Measurements from ENCODE around the gene FGF21. TPM values are rescaled to one million over a fixed set of nuclear protein-coding genes. Genes with fewer than 3 reads are reported as not detected.
"Not testable (repeated sequence)": the region's sequence is repeated elsewhere in the genome, so short reads cannot be mapped to it uniquely, and the experiment has no call there.

Gene FGF21
- polyA plus RNA-seq, 3 donors: not detected

DNA sequence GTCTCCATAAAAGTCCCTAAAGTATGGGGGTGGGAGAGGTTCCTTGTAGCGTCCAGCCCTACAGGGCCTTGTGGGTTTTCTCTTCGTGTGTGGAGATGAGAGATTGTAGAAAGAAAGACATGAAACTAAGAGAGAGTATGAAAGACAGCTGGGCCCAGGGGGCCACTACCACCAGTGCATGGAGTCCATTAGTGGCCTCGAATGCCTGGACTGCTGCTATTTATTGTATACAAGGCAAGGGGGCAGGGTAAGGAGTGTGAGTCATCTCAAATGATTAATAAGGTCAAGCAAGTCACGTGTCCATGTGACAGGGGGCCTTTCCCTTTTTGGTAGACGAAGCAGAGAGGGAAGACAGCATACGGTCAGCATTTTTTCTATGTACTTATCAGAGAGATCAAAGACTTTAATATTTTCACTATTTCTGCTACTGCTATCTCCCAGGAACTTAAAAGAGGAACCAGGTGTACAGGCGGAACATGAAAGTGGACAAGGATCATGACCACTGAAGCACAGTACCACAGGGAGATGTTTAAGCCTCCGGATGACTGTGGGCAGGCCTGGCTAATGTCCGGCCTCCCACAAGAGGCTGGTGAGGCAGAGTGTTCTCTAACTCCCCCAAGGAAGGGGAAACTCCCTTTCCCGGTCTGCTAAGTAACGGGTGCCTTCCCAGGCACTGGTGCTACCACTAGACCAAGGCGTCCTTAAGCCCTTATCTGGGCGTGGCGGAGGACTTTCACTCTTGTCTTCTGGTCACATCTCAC, 25.5 kb downstream of the FGF21 start:
- DNase-seq (ENCODE audit: low read depth in 3 of 3, low spot score in 2 of 3): no peak

DNA sequence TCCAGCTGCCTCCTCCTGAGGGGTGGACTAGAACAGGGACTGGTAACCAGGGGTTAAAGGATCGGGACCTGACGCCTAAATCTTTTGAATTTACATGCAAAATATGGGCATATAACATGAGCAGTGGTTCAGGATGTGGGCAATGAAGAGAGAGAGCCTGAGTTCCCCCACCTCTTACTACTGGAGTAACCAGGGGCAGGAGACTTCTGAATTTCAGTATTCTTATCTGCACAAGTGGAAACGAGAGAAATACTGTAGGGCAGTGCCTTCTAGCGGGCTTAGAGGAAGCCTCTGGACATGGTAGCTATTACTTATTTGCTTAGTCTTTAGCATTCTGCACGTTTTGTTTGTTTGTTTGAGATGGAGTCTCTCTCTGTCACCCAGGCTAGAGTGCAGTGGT, 29.2 kb downstream of the FGF21 start:
- DNase-seq (ENCODE audit: low read depth in 3 of 3, low spot score in 2 of 3): no peak

DNA sequence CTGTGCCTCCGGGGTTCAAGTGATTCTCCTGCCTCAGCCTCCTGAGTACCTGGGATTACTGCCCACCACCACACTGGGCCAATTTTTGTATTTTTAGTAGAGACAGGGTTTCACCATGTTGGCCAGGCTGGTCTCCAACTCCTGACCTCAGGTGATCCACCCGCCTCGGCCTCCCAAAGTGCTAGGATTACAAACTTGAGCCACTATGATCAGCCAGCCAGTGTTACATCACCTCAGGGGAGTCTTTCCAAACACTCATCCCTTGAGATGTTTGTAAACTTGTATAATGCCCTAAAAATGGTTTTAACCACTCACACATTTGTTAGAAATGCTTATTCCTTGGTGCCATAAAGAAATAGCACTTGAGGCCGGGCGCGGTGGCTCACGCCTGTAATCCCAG, 31.1 kb downstream of the FGF21 start:
- DNase-seq (ENCODE audit: low read depth in 3 of 3, low spot score in 2 of 3): not testable (repeated sequence)

DNA sequence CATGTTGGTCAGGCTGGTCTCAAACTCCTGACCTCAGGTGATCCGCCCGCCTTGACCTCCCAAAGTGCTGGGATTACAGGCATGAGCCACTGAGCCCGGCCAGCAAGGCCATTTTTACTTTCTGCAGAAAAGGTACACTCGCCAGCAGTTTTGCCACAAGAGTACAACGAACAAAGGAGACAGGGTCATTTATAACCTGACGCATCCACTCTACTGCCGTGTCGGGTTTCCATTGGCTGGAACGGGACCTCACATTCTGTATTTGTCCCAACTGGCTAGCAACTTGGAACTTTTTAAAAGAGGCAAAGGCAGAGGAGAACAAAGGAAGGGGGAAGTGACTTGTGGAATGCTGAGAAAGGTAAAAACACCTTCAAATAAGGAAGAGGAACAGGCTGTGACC, 32.0 kb downstream of the FGF21 start:
- DNase-seq (ENCODE audit: low read depth in 3 of 3, low spot score in 2 of 3): not testable (repeated sequence)

DNA sequence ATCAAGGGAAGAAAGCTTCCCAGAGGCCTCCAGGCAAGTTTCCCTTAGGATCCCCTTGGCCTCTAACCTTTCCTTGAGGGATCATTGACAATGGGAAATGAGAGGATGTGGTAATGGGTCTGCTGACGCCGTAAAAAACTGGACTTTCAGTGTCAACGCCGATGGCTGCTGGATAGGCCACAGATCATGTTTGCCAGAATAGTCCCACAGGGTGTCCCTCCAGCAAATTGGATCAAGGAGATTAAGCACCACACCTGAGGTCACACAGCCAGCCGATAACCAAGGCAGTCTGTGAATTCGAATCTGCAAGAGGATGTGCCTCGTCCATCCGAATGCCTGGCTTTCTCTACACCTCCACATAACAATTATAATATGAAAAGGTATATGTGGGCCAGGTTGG, 37.9 kb downstream of the FGF21 start:
- no peak for DNase-seq (ENCODE audit: low read depth in 3 of 3, low spot score in 2 of 3)

DNA sequence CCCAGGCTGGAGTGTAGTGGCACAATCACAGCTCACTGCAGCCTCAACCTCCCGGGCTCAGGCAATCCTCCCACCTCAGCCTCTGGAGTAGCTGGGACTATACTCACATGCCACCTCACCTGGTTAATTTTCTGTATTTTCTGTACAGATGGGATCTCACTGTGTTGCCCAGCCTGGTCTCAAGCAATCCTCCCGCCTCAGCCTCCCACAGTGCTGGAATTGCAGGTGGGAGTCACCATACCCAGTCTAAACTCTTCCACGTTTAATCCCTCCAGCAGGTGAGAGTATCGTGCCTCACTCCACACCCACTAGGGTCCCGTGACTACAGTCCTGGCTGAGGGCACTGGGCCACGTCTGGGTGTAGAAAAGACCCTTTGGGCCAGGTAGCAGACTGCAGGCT, 39.0 kb downstream of the FGF21 start:
- DNase-seq (ENCODE audit: low read depth in 3 of 3, low spot score in 2 of 3): no peak

DNA sequence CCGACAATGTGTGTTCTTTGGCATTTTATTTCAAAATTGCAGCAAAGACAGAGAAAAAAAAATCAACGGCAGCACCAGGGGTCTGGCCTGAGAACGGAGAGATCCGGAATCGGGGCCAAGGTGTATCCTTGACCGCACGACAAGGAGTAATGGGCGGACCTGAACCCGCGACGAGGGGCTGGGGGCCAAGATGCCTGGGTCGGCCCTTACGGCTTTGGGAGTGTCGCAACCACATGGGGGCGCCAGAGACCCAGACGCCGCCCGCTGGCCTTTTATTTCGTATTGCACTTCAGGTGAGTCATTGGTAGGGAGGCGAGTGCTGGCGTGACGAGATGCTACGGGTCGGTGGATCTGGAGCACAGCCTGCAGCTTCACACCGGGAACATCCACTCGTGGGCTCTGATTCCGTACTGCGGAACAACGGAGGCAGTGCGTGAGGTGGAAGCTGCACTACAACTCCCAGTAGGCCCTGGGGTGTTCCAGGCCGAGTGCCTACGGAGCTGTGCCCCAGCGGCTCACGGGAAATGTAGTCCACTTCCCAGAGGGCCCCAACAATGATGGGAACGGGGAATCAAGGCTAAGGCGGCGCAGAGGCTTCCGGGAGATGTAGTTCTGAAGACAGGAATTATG, 39.8 kb downstream of the FGF21 start:
- peak; percentile 86 to 91 (median 90) for DNase-seq (ENCODE audit: low read depth in 3 of 3, low spot score in 2 of 3)

DNA sequence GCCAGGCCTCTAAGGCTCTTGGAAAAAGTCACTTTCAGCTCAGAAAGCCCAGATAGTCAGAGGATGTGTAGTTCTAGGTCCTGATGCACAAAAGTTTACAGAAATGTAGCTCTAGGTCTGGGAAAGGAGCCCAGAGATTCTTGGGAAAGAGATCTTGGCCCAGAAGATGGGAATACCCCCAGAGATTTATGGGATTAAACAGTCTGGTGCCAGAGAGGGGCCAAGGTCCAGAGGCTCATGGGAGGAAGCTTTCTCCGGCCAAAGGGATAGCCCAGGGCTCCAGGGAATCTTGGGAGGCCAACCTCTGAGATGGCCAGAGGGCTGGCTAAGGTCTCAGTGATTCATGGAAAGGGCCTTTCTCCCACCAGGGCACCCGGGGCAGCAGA, 40.4 kb downstream of the FGF21 start:
- no peak for DNase-seq (ENCODE audit: low read depth in 3 of 3, low spot score in 2 of 3)

DNA sequence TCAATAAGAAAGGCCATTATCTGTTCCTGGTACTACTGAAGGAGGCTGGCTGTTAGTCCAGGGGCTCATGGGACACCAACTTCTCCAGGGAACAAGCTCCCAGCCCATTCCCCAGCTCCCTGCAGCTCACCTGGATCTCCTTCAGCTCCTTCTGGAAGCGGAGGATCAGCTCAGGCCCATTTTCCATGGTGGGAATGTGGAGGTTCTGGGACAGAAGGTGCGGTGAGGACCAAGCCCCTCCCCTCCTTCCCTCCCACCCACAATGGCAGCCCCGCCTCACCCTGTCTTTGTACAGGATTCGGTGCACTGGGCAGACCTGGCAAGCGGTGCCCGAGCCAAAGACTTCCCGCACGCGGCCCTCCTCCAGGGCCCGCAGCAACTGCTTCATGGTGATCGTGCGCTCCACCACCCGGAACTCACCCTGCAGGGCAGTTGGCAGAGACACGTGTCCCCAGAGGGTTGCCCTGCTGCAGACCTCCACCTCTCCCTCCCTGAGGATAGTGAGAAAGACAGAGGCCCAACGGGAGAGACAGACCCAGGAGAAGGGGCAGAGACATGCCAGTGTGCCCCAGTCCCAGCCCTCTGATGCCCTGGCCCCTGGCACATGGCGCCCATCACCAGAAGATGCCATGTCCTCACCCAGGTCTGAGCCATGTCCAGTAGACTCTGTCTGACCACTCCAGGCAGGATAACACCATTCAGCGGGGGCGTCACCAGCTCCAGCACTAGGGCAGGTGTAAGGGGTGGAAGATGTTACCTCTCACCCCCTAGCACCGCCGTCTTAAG, 41.2 kb downstream of the FGF21 start:
- no peak for DNase-seq (ENCODE audit: low read depth in 3 of 3, low spot score in 2 of 3)

DNA sequence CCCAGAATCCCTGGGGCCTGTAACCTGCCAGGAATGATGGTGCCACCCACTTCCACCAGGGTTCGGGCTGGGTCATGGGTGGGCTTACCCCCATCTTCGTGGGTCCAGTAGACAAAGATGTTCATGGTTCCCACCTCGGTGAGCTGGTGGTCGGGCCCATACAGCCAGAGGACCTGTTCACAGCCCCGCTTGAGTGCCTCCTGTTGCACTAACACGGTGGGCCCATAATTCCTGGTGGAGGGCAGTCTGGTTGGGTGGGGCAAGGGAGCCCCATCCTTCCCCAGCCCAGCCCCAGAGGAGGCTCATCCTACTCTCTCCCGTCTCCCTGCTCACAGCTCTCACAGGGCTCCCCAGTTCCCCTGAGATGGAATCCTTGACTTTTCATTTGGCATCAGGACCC, 41.8 kb downstream of the FGF21 start:
- DNase-seq (ENCODE audit: low read depth in 3 of 3, low spot score in 2 of 3): no peak

DNA sequence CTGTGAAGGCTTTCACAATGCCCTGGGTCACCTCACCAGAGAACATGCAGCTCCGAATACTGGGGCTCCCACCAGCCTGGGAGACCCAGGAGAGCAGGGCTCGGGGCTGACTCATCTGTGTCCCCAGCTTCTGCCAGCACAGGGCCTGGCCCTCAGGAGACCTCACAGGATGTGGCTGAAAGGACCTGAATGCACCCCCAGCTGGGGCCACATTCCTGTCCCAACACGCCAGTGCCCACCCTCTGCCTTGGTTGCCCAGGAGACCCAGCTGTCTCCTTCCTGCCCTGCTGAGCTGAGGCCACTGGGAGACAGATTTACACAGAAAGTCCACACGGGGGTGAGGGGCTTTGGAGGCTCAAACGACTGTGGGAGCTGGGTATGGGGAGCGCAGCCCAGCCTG, 43.6 kb downstream of the FGF21 start:
- DNase-seq (ENCODE audit: low read depth in 3 of 3, low spot score in 2 of 3): no peak

DNA sequence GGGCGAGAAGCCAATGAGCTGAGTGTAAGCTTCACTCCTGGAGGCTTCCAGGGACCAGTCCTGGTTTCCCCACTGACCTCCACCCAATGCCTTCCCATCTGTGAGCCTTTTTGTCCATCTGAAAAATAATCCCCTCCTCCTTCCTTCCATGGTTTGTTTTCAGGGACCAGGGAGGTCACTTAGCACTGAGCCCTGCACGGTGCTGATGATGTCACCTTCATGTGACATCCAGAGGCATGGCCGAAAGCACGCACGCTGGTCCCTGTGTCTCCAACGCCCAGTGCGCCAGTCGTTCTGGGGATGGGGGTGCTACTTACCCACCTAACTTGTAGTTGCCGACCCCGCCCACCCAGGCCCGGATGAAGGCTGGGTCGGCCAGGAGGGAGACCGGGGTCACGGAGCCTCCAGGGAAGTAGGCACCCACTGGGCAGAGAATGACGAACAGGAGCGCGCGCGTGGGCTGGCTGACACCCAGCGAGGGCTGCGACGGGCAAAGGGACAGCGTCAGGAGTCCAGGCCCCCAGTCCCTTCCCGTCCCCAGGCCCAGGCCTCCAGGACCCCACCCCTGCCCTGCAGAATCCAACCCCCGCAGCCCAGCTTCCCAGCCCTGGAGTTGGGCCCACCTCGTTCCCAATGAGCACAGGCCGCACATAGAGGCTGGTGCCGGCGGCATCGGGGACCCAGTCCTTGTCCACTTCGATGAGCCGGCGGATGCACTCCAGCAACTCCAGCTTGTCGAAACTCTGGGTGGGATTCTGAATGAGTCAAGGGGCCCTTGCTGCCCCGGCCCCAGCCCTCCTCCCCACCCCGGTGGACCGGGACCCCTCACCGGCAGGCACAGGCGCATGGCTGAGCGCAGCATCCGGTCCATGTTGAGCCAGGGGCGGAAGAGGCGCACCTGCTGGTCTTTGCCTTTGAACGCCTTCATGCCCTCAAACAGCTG, 44.3 kb downstream of the FGF21 start:
- DNase-seq (ENCODE audit: low read depth in 3 of 3, low spot score in 2 of 3): no peak

DNA sequence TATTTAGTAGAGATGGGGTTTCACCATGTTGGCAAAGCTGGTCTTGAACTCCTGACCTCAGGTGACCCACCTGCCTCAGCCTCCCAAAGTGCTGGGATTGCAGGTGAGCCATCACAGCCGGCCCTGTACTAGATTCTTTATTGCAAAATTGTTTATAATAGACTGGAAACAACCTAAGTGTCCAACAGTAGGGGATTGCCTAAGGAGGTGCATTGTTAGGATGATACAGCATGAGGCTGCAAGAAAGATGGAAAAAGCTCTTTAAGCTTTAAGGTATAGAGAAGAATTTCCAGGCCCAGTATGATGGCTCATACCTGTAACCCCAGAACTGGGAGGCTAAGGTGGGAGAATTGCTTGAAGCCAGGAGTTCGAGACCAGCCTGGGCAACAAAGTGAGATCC, 47.3 kb downstream of the FGF21 start:
- no peak for DNase-seq (ENCODE audit: low read depth in 3 of 3, low spot score in 2 of 3)

DNA sequence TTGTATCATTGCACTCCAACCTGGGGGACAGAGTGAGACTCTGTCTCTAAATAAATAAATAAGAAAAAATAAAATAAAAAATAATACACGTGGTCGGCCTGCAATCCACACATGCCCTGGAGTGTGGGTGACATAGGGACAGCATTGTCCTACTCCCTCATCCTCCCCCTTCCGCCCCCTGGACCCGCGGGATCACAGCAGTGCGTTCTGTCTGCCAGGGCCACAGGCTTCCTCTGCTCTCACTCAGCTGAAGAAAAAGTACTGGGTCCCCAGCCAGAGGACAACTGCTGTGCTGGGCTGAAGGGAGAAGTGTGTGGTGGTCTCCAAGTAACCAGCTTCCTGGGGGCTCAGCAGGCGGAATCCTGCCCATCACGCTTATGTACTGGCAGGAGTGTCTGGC, 49.2 kb downstream of the FGF21 start:
- DNase-seq (ENCODE audit: low read depth in 3 of 3, low spot score in 2 of 3): no peak

DNA sequence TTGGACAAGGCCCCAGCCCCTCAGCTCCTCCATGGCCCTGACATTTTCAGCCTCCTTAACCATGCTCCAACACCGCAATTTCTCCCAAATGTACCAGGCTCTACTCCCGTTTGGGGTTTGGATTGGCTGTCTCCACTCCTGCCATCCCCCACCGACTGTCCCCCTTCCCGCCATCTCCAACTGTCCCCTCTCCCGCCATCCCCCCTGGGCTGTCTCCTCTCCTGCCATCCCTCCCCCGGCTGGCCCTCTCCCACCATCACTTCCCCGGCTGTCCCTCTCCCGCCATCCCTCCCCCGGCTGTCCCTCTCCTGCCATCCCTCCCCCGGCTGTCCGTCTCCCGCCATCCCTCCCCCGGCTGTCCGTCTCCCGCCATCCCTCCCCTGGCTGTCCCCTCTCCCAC, 50.1 kb downstream of the FGF21 start:
- DNase-seq (ENCODE audit: low read depth in 3 of 3, low spot score in 2 of 3): no peak

DNA sequence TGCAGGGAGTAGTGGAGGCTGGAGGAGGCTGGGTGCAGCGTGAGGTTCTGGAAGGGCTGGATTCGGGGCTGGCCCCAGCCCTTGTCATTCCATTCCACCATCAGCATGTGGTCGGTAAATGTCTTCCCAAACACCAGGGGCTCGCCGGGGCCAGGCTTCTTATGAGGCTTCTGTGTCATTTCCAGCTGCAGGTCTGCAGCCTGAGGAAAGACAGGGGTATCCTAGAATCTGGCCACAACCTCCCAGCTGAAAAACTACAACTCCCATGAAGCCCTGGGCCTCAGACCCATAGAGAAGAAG, 51.1 kb downstream of the FGF21 start:
- no peak for DNase-seq (ENCODE audit: low read depth in 3 of 3, low spot score in 2 of 3)

DNA sequence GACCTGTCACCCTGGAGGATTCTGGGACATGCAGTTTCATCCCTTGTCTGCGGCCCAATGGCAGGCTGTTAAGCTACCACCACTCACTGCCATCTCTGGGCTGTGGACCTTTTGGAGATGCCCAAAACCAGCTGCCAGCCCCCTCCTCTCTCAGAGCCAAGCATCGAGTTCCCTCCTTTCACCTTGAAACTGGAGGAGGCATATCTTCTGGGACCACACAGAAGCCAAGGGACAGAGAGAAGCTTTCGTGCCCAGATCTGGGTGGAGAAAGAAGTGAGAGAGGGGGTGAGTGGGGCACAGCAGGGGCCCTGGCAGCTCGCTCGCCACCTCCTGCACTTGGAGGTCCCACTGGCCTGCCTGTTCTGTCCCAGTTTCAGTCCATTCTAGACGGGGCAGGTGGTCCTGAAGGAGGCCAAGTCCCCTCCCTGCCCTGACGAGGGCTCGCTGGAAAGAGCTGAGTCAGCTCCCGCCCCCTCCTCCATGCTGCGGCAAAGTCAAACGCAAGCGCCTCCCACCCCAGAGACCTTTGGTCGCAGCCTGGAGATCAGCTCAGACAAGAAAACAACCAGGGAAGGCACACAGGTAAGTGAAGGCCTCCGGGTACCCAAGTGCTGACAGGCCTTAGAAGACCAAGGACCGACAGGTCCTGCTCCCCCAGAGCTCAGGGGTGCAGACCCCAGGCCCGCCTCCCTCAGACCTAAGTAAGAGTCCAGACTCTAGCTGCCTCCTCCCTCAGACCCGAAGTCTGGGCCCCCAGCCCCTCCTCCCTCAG, 51.7 kb downstream of the FGF21 start:
- peak in 1 of 3 donors; percentile 44 for DNase-seq (ENCODE audit: low read depth in 3 of 3, low spot score in 2 of 3)

DNA sequence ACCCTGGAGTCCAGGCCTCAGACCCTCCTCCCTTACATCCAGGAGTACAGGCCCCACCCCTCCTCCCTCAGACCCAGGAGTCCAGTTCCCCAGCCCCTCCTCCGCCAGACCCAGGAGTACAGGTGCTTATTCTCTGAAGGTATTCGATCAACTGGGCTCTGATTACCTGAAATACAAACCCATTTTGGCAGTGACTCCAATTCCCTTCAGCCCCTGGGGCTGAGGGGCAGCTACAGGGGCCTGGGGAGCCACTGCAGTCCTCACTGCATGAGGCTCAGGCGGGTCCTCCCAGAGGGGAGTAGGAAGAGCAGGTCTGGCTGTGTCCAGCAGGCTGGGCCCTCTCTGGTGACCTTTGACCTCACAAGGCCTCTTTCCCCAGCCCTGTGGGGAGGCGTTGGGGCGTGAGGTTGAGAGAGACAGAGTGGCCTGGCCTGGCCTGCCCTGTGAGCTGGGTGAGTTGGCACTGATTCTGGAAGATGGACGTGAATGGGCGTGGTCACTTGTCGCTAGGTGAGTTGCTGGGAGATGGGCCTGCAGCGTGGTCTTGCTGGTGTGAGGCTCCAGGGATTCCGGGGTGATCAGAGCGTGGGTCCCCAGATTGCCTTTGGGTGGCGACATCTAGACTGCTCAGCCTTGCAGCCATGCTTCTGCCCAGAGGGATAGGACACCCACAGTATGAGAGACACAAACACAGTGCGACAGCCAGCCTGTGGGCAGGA, 52.4 kb downstream of the FGF21 start:
- no peak for DNase-seq (ENCODE audit: low read depth in 3 of 3, low spot score in 2 of 3)
